ENCODE data around the gene SEBOX.

The SEBOX gene

DNA sequence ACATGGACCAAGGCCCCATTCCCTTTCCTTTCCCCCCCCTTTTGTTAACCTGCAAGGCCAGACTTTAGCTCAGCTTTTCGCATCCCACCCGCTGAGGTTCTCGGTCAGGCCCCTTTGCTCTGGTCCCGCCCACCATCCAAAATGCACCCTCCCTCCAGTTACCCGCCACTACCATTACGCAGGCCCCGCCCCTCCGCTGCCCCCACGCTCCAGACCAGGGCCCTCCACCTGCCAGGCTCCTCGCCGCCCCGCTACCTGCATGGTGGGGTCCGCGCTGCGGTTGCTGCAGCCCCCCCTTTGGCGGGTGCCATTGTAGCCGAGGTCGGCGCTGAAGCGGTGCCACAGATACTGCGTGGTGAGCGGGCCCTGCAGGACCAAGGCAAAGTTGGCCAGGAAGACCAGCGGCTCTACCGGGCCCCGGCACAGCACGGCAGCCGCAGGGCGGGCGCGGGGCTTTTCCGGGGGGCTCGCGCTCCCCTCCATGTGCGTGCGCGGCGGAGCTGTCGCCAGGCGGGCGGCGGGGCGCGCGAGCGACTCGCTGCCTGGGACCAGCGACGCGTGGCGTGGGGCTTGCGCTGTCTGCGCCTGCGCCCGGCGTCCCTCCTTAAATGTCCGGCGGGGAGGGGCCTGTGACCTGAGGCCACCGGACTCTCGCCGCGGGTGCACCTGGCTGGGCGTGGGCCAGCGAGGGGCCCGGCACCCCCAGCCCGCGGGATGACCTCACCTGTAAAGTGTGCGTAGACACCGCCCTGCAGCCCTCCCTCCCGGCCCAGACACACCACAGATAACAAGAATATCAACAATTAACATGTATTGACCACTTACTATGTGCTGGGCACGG lies 40.9 kb upstream of the SEBOX start, which contains the start of gene SLC46A1:
Gene SLC46A1, minus strand, starts transcription at position 581 of the 841 bp plus-strand sequence. Its CDS starts 98 bp downstream, at position 483.
- H3K27ac ChIP-seq = peak within 1 kb of the TSS; percentile 66
- TF ChIP-seq ZFX (IDR thresholded peaks at IDR 0.05; ENCODE audit: borderline replicate concordance) (no peak), CTCF (IDR thresholded peaks at IDR 0.05) (no peak)

GRCh38 chr17:28404812-28405570 lies 40.0 kb upstream of the SEBOX start:
- TF ChIP-seq ZFX (IDR thresholded peaks at IDR 0.05; ENCODE audit: borderline replicate concordance) (no peak), CTCF (IDR thresholded peaks at IDR 0.05) (no peak)
- peak overlapping the region; percentile 66 for H3K27ac ChIP-seq

DNA sequence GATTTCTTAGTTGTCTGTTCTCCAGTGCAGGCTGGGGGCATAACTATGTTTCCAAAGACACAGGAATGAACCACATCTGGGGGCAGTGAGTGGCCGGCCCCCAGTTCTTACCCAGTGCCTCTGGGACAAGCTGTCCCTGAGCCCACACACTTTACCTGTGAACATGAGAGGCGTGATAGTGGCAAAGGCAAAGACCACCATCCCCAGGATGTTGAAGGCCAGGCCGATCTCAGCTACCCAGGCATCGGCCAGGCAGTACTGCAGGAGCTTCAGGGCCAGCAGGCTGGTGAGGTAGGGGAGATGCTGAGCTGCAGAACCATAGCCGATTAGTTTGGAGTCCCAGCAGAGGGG lies 39.4 kb upstream of the SEBOX start:
- no peak overlapping the region for H3K27ac ChIP-seq
- TF ChIP-seq CTCF (IDR thresholded peaks at IDR 0.05) = no peak
- TF ChIP-seq ZFX (IDR thresholded peaks at IDR 0.05; ENCODE audit: borderline replicate concordance) = no peak

GRCh38 chr17:28404007-28404406 lies 39.0 kb upstream of the SEBOX start:
- no peak overlapping the region for H3K27ac ChIP-seq
- TF ChIP-seq CTCF (IDR thresholded peaks at IDR 0.05) = no peak
- TF ChIP-seq ZFX (IDR thresholded peaks at IDR 0.05; ENCODE audit: borderline replicate concordance) = no peak

DNA sequence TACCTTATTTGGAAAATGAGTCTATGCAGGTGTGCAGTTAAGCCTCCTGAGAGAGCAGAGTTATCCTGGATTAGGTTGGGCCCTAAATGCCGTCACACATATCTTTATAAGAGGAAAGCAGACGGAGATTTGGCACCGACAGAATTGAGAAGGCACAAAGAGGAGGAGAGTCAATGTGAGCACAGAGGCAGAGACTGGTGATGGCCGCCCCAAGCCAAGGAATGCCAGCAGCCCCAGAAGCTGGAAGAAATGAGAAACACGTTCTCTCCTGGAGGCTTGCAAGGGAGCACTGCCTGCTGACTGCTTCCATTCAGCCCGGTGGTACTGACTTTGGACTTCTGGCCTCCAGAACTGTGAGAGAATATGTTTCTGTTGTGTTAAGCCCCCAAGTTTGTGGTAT lies 37.8 kb upstream of the SEBOX start:
- 0 out of 2 replicates have a peak overlapping the region, but pooled peaks have one; percentile 47 for H3K27ac ChIP-seq
- TF ChIP-seq CTCF (IDR thresholded peaks at IDR 0.05) (no peak), ZFX (IDR thresholded peaks at IDR 0.05; ENCODE audit: borderline replicate concordance) (no peak)

GRCh38 chr17:28402224-28402630 lies 37.2 kb upstream of the SEBOX start:
- TF ChIP-seq ZFX (IDR thresholded peaks at IDR 0.05; ENCODE audit: borderline replicate concordance) (no peak), CTCF (IDR thresholded peaks at IDR 0.05) (no peak)

GRCh38 chr17:28399808-28400207 lies 34.8 kb upstream of the SEBOX start:
- TF ChIP-seq CTCF (IDR thresholded peaks at IDR 0.05) = no peak
- no peak for TF ChIP-seq ZFX (IDR thresholded peaks at IDR 0.05; ENCODE audit: borderline replicate concordance)

More at GRCh38 chr17:28402224-28402630, 37.2 kb upstream of the SEBOX start:
- H3K27ac ChIP-seq = peak overlapping the region; percentile 47; the same call in 1 of the 2 replicates

More at GRCh38 chr17:28399808-28400207, 34.8 kb upstream of the SEBOX start:
- H3K27ac ChIP-seq = peak overlapping the region; percentile 47
